ENCODE data around the gene IGSF5.
"Not testable (repeated sequence)": the region's sequence is repeated elsewhere in the genome, so short reads cannot be mapped to it uniquely, and the experiment has no call there.

The IGSF5 gene

DNA sequence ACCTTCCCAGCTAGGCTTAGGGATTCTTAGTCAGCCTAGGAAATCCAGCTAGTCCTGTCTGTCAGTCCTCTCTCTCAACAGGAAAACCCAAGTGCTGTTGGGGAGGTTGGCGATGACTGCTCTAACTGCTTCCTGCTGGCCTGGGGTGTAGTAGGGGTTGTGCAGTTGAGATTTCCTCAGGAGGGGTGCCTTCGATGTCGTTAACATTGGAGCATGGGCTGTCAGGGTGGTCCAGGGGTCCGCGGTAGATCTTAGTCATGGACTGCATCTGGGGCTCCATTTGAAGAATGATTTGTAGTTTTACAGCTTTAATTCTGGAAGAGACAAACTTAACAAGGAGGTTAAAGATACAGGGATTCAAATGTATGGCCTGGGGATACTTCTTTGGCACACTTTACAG, 5.5 kb upstream of the IGSF5 start:
- not testable (repeated sequence) for DNase-seq

GRCh38 chr21:39742561-39742960, 2.4 kb upstream of the IGSF5 start:
- not testable (repeated sequence) for DNase-seq

GRCh38 chr21:39745332-39745731, 349 bp downstream of the IGSF5 start:
- not testable (repeated sequence) for DNase-seq

DNA sequence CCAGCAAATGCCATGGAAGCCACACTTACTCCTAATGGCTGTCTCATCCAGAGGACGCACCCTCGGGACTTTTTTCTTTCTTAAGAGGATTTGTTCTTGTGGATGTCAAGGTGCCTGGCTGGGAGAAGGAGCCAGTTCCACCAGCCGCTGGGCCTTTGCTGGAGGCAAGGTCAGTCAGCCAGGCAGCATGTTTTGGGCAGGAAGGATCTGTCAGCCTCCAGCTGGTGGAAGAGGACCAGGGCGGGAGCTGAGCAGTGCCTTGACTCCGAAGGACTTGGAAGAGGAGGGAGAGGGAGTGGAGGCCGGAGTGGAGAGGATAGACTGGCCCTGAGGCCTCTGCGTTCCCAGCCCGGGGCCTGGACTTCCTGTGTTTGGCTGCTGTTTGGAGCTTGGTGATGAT, 5.7 kb downstream of the IGSF5 start:
- no peak for DNase-seq

DNA sequence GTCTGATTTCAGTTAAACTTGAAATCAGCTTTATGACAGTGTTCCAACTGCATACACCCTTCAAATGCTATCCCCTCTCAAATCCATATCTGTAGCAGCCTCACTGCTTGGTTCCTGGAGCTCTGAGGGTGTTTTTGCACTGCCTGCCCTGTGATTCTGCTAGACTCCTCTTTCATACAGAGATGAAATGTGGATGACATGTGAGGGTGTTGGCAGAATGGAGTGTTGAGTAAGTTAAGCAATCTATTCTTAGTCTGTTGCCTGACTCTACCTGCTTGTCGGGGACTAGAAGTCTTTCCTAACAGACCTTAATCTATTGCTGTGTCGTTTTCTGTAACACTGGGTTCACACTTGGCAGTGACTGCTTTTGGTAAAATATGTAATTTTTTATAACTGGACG, 9.8 kb downstream of the IGSF5 start:
- DNase-seq, result no peak

- no peak for DNase-seq
These were observed 11.3 kb downstream of the IGSF5 start for GRCh38 chr21:39756285-39756684.

DNA sequence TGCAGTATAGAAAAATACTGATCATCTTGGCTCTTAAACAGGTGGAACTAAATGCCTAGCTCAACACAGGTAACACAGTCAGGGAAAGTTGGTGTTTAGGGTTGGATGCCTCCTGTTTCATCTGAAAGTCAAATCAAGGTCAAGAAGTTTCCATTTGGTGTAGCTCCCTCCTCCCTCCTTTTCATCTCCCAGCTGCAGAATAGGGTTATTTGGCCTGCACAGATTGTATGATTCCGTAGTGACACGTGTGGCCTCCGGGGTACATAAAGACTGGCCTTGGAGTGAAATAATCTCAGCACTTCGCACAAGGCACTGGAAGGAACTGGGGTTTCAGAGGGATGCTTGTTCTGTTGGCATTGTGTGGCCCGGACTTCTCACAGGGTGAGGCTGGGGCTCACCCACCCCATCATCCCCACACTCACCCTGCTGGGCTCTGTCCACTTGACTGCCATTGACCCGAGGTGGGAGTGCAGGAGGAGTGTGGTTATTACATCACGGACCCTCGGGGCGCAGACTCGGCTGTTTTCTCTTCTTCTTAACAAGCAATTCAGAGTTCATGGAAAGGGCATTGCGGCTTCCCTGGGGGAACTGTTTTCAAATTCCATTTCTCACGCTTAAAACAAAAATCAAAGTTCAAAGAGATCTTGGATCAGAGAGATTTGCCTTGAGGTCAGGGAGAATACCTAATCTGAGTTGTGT, 18.4 kb downstream of the IGSF5 start:
- DNase-seq, result no peak

- no peak for DNase-seq
These were observed 29.2 kb downstream of the IGSF5 start for GRCh38 chr21:39774227-39774626.

GRCh38 chr21:39775816-39776215, 30.8 kb downstream of the IGSF5 start:
- DNase-seq, result no peak

DNA sequence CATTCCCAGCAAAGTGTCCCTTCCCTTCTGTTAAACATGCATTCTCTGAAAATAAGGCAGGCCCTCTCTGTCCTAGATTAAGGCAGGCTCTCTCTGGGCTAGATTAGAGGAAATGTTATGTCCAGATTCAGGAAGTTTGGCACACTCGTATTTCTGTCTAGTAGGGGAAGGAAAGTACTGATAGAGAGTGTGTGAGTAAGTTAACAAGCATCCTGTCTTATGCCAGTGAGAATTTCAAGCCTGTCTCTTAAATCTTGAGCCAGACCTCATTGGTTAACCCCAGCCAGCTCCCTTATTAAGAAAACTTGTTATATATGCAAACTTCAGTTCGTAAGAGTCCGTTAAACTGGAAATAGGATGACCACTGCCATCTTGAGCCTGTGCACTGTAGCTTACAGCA, 31.6 kb downstream of the IGSF5 start:
- DNase-seq, result no peak

- no peak for DNase-seq
These were observed 36.3 kb downstream of the IGSF5 start for GRCh38 chr21:39781331-39781730.

DNA sequence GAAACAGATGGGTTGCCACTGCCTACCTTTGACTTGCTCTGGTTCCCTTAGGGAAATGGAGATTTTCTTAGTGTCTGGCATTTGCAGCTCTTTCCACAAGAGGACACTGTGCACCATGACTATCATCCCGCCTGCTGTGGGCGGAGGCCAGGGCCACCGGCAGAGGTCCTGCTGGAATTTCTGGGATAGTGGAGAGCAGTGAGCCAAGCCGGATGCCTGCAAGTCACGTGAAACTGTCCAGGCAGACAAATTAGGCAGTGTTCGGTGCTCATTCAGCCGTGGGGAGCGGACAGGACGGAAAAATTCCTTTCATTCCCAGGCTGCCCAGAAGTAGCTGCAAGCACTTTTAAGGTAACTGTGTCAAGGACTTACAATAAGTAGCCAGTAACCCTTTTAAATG, 43.4 kb downstream of the IGSF5 start:
- DNase-seq, result peak in 12 of 14 donors; percentile 4 to 80 (median 40)

DNA sequence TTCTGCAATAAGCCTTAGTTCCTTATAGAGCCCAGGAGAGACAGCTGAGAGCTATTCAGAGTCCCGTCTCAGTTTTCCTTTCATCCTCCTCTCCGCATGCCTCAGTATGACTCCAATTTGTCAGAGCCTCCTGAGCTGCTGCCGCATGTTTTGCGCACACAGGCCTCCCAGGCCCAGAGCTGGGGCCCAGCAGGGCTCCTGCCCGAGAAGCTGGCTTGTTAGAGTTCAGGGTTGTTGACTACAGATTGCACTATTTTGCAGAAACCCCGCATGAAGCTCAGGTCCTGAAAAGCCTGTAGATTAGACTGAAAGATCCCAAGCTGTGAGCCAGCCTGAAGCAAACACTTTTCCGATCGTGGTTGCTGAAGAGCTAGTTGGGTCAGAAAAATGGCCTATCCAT, 51.5 kb downstream of the IGSF5 start:
- peak in 1 of 14 donors; percentile 1 for DNase-seq

DNA sequence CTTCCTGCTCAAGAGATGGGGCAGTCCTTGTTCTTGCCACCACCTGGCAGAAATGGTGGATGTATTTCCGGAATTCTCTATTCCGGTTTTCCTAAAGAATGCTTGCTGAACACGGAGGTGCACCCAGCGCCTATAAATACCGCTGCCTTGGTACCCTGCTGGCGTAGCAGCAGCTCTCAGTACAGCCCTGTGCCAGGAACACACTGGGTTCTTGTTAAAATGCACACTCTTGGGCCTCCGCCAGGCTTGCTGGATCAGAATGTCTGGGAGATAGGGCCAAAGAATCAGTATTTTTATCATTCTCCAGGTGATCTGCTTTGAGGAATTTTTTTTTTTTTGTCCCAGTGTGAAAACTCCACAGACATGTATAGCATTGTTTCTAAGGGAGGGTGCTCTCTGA, 54.2 kb downstream of the IGSF5 start:
- peak in 2 of 14 donors; percentile 2 to 7 for DNase-seq

DNA sequence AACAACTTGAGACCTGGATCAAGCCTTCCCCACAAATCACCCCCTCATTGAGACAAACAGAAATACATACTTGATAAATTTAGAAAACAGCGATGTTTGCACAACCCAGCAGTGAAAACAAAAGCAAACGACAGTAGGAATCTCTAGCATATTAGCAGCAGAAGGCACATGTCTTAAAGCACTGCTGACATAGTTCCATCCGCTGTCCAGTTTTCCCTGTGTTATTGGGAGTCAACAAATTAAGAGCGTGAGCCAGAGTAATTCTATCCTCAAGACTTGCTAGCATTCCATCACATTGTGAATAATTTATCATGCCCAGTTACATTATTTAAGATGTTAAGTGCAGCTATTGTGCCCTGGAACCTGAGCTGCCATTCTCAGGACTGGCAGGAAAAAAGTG, 55.3 kb downstream of the IGSF5 start:
- DNase-seq, result no peak

DNA sequence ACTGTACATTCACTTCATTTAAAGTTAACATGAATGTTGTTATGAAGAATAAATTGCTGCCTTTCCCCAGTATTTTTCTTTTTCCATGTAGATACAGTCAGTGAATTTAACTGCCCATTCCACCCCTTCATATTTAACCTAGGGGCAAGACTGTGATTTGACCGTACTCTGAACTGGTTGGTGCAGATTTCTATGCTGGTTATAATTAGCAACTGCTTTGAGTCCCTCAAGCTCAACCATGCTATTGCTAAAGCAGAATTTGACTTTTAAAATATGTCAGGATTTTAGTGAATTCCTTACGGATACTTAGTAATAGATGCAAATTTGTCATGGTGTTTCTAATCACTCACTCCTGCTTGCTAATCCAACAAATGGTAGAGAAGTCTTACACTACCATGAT, 57.2 kb downstream of the IGSF5 start:
- DNase-seq, result no peak

DNA sequence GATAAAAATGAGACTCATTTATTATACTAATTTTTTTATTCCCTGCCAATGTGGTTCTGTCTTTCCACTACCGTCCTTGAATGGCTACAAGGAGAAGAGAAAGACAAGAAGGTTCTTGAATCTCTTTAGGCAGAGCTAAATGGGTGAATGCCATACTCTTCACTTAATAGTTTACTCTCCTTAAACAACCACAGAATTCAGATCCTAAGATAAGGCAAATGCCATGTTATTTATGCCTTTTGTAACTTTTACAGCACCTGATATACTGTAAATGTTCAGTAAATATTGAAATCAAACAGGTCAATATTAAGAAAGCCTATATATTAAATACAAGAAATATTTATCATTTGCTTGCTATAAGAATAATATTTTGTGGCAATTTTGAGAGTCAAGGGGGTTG, 58.4 kb downstream of the IGSF5 start:
- no peak for DNase-seq

GRCh38 chr21:39804240-39804639, 59.3 kb downstream of the IGSF5 start:
- no peak for DNase-seq

DNA sequence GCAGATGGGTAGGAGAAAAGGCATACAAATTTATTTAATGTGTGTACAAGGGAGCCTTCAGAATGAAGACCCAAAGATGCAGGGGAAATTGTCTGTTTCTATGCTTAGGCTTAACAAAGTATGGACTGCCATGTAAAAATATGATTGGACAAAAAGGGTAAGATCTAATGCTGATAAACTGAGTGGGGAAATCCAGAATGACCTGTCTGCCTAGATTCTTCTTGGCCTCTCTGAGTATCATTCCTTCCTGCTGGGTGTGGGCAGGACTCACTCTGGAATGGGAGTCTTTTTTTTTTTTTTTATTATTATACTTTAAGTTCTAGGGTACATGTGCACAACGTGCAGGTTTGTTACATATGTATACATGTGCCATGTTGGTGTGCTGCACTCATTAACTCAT, 61.0 kb downstream of the IGSF5 start:
- DNase-seq, result no peak

DNA sequence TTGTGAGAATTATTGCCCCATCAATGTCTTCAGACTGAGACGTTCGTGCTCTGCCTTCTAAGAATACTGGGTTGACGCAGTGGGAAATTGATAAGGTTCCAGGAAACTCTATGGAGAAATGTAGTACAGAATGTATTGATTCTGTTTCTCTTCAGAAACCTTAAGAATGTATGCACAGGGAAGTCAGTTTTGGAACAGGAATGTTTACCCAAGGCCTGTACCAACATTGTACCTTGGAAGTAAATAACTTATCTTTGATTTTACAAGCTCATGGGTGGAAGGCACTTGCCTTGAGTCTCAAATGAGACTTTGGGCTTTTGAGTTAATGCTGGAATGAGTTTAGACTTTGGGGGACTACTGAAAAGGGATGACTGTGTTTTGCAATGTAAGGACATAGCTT, 62.8 kb downstream of the IGSF5 start:
- DNase-seq, result no peak

- no peak for DNase-seq
These were observed 65.0 kb downstream of the IGSF5 start for GRCh38 chr21:39809936-39810335.

- no peak for DNase-seq
These were observed 68.0 kb downstream of the IGSF5 start for GRCh38 chr21:39812983-39813382.

DNA sequence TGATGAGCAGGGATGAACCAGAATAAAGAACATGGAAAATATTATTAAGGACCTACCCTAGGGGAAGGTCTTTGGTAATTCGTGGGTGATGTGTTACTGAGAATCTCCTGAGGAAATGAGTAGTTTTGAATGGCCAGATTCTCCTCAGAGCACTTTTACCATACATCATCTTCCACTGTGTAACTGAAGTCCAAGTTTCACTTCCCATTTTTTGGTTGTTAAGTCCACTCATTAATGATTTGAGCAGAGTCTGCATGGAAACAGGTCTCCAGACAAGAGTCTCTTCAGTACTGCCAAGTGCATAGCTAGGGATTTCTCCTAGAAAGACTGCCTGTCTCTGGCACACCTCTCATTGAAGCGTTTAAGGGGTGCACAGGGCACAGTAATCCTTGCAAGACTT, 73.6 kb downstream of the IGSF5 start:
- DNase-seq, result no peak

- no peak for DNase-seq
These were observed 77.1 kb downstream of the IGSF5 start for GRCh38 chr21:39822042-39822441.

GRCh38 chr21:39825250-39825649, 80.3 kb downstream of the IGSF5 start:
- DNase-seq, result no peak

Data from C1 segment of cervical spinal cord (tissue), 14 donors.